ENCODE measurements around the gene GATB. TPM values are rescaled to one million over a fixed set of nuclear protein-coding genes. Genes with fewer than 3 reads are reported as not detected.

GATB gene
- total and polyA plus RNA-seq, 2 donors (not counting 3 experiments of a cell fraction or from before 2014, with no cell fraction given): 14.4 to 17.7 TPM

DNA sequence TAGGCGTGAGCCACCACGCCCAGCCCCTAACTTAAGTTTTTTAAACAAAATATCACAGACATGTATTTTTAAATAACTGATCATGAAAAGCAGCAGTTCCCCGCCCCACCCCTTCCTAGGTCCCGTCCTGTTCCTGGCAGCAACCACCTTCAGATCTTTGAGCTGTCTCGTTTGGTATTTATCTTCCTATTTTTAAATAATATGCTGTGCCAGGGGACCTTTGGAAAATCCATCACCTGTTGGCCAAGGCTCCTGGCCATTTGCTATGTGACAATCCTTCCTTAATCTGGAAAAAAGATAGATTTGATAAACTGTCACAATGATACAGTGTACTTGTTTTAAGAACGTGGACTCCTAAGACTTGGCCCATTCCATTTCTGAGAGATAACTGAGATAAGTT is 10.7 kb downstream of the GATB start:
- Histone ChIP-seq H3K9me3 (replicated peaks; ENCODE audit: control insufficient read depth, insufficient read depth, low read length) (no peaks in the 10 kb centered on the region), H3K4me3 (replicated peaks in 1 of 3; ENCODE audit: insufficient read depth in 1 of 3, low read depth in 1 of 3, low read length in 3 of 3) (no peak overlapping the region), H4K20me1 (replicated peaks; ENCODE audit: control insufficient read depth, extremely low read depth, insufficient read depth, low read length) (no peaks in the 10 kb centered on the region), H3K36me3 (ENCODE audit: control insufficient read depth in 2 of 2, extremely low read depth in 1 of 2, insufficient read depth in 2 of 2, low read length in 2 of 2) (no peaks in the 10 kb centered on the region), H2AFZ (ENCODE audit: low read depth, low read length) (no peak overlapping the region), H3K27ac (ENCODE audit: insufficient read depth, low read depth, low read length) (no peak overlapping the region), H3K4me2 (ENCODE audit: insufficient read depth, low read length) (no peak overlapping the region), H3K4me1 (ENCODE audit: control insufficient read depth, extremely low read depth, insufficient read depth, low read length) (no peaks in the 10 kb centered on the region), H3K79me2 (ENCODE audit: control insufficient read depth, insufficient read depth, low read length) (no peaks in the 10 kb centered on the region), H3K9ac (replicated peaks; ENCODE audit: extremely low read depth, insufficient read depth, low read length) (no peak overlapping the region), H3K27me3 (ENCODE audit: control insufficient read depth in 2 of 2, insufficient read depth in 2 of 2, low read length in 2 of 2) (no peaks in the 10 kb centered on the region), H3K9me1 (replicated peaks; ENCODE audit: control insufficient read depth, extremely low read depth, insufficient read depth, low read length) (no peaks in the 10 kb centered on the region)
- dilution Hi-C loops (cut with MboI; ENCODE audit: extremely low pct_ligation_motif_present, low sequenced_read_pairs) (no loop called here), intact Hi-C loops (cut with micrococcal nuclease) (no loop called here)
- DNase-seq (ENCODE audit: low read depth, low spot score) (no peak), FAIRE-seq (no peak)
- ChIA-PET CTCF (no interaction called here), POLR2A (no interaction called here)
- TF ChIP-seq MYC (IDR thresholded peaks at IDR 0.05; ENCODE audit: low read depth, low read length) (no peak), EZH2 (IDR thresholded peaks at IDR 0.05; ENCODE audit: borderline replicate concordance, low read depth, low read length, severe bottlenecking) (no peak), JUN (IDR thresholded peaks at IDR 0.05; ENCODE audit: borderline replicate concordance, insufficient read depth, insufficient read length, low read depth) (no peak), MAX (IDR thresholded peaks at IDR 0.05; ENCODE audit: insufficient read depth, insufficient read length) (no peak), POLR2A (IDR thresholded peaks at IDR 0.05; ENCODE audit: low read depth, low read length) (no peak), FOS (IDR thresholded peaks at IDR 0.05; ENCODE audit: borderline replicate concordance, insufficient read depth, low read length) (no peak), GATA2 (IDR thresholded peaks at IDR 0.05; ENCODE audit: insufficient read depth, insufficient read length, low read depth, low read length) (no peak), POLR2AphosphoS5 (IDR thresholded peaks at IDR 0.05; ENCODE audit: insufficient read depth, low read depth, low read length) (no peak)
- TF ChIP-seq, protein P1, sequence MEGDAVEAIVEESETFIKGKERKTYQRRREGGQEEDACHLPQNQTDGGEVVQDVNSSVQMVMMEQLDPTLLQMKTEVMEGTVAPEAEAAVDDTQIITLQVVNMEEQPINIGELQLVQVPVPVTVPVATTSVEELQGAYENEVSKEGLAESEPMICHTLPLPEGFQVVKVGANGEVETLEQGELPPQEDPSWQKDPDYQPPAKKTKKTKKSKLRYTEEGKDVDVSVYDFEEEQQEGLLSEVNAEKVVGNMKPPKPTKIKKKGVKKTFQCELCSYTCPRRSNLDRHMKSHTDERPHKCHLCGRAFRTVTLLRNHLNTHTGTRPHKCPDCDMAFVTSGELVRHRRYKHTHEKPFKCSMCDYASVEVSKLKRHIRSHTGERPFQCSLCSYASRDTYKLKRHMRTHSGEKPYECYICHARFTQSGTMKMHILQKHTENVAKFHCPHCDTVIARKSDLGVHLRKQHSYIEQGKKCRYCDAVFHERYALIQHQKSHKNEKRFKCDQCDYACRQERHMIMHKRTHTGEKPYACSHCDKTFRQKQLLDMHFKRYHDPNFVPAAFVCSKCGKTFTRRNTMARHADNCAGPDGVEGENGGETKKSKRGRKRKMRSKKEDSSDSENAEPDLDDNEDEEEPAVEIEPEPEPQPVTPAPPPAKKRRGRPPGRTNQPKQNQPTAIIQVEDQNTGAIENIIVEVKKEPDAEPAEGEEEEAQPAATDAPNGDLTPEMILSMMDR (IDR thresholded peaks at IDR 0.05; ENCODE audit: extremely low read depth in 1 of 2, insufficient read depth in 1 of 2, low read depth in 1 of 2, low read length in 2 of 2): no peak
- BruUV-seq (replicated peaks): no TSS peak
